Measurements from ENCODE around the gene C16orf74. TPM values are rescaled to one million over a fixed set of nuclear protein-coding genes. Genes with fewer than 3 reads are reported as not detected.

Gene C16orf74
- total RNA-seq, 1 donor from 2014 or later: 12.2 TPM

- no peak for TF ChIP-seq CTCF (conservative IDR thresholded peaks at IDR 0.05; ENCODE audit: low read depth, low read length)
- H3K4me3 ChIP-seq (ENCODE audit: low read depth, low read length): no peak overlapping the region
- no peak for DNase-seq (ENCODE audit: low read depth)
These were observed 82.0 kb downstream of the C16orf74 start for GRCh38 chr16:85668676-85669424.

- no peak for DNase-seq (ENCODE audit: low read depth)
- TF ChIP-seq CTCF (conservative IDR thresholded peaks at IDR 0.05; ENCODE audit: low read depth, low read length): no peak
- H3K4me3 ChIP-seq (ENCODE audit: low read depth, low read length): no peak overlapping the region
These were observed 83.0 kb downstream of the C16orf74 start for GRCh38 chr16:85667841-85668413.

GRCh38 chr16:85667261-85667660, 83.6 kb downstream of the C16orf74 start:
- H3K4me3 ChIP-seq (ENCODE audit: low read depth, low read length): no peak overlapping the region

GRCh38 chr16:85665929-85666328, 85.0 kb downstream of the C16orf74 start:
- no peak overlapping the region for H3K4me3 ChIP-seq (ENCODE audit: low read depth, low read length)
- no peak for DNase-seq (ENCODE audit: low read depth)
- no peak for TF ChIP-seq CTCF (conservative IDR thresholded peaks at IDR 0.05; ENCODE audit: low read depth, low read length)

More at GRCh38 chr16:85667261-85667660, 83.6 kb downstream of the C16orf74 start:
- DNase-seq (ENCODE audit: low read depth): no peak
- TF ChIP-seq CTCF (conservative IDR thresholded peaks at IDR 0.05; ENCODE audit: low read depth, low read length): no peak

GRCh38 chr16:85665373-85665740, 85.5 kb downstream of the C16orf74 start:
- H3K4me3 ChIP-seq (ENCODE audit: low read depth, low read length): no peak overlapping the region
- no peak for TF ChIP-seq CTCF (conservative IDR thresholded peaks at IDR 0.05; ENCODE audit: low read depth, low read length)
- no peak for DNase-seq (ENCODE audit: low read depth)

- no peak for TF ChIP-seq CTCF (conservative IDR thresholded peaks at IDR 0.05; ENCODE audit: low read depth, low read length)
- no peak for DNase-seq (ENCODE audit: low read depth)
- H3K4me3 ChIP-seq (ENCODE audit: low read depth, low read length): no peak overlapping the region
These were observed 86.1 kb downstream of the C16orf74 start for GRCh38 chr16:85664580-85665372.

Measured in epithelial cell of proximal tubule (primary cell).